A549 (cell line): ENCODE measurements around the gene CALHM1. TPM values are rescaled to one million over a fixed set of nuclear protein-coding genes. Genes with fewer than 3 reads are reported as not detected.

Source experiments
- ATAC-seq, 2 experiments: fragments of 200-7000 bp in 1 of 2; fragments of >200 bp in 1 of 2; cut with Nextera tagmentation in 1 of 2; cut with Tn5 transposase in 1 of 2; 3 replicates each; pipeline versions ENCODE4 v1.8.0 to v1.9.1; 2018 to 2020; ENCODE audit warnings: mild to moderate bottlenecking in 1 of 2, moderate library complexity in 1 of 2
- CTCF ChIA-PET: fragments of 300-600 bp; sonication (Branson Sonifier 250); formaldehyde crosslinking; extraction: SDS; loops from one replicate; lab custom pipeline; 2021; ENCODE audit warnings: antibody characterized with exemption, inconsistent platforms; lab: Yijun Ruan, JAX
- POLR2A ChIA-PET: fragments of 350-600 bp; formaldehyde crosslinking; extraction: SDS; loops from one replicate; lab custom pipeline; 2021; ENCODE audit warnings: antibody characterized with exemption, inconsistent platforms; lab: Yijun Ruan, JAX
- DNase-seq, 2 experiments: peaks; one replicate each; pipeline versions ENCODE4 v3.0.0 to v3.0.0-alpha.2; 2011 to 2016; ENCODE audit warnings: low read depth in 1 of 2, low spot score in 1 of 2
- FAIRE-seq: peaks from 2 replicates; lab custom pipeline; 2011; peaks lifted over from hg19 to GRCh38; lab: Jason Lieb, UNC
- H3K27ac ChIP-seq, 2 experiments: fragments of >200 bp; sonication (Bioruptor Twin); formaldehyde crosslinking; 3 replicates each; pipeline ENCODE4 v1.5.1; 2016 to 2017
- H3K4me1 ChIP-seq: fragments of >200 bp; sonication (Bioruptor Twin); formaldehyde crosslinking; 3 replicates; pipeline ENCODE4 v1.6.1; 2016
- H3K4me2 ChIP-seq: fragments of >200 bp; sonication (Bioruptor Twin); formaldehyde crosslinking; 3 replicates; pipeline ENCODE4 v1.6.1; 2016
- H3K4me3 ChIP-seq: fragments of >200 bp; sonication (Bioruptor Twin); formaldehyde crosslinking; 3 replicates; pipeline ENCODE4 v1.5.1; 2016
- H3K9me3 ChIP-seq: fragments of >200 bp; sonication (Bioruptor Twin); formaldehyde crosslinking; 3 replicates; pipeline ENCODE4 v1.6.1; 2016
- CBX8 ChIP-seq: fragments of 200-600 bp; sonication (generic); IDR thresholded peaks from 2 replicates; pipeline ENCODE4 v1.6.1; 2016
- CEBPB ChIP-seq, 2 experiments: fragments of >200 bp in 1 of 2; sonication (Bioruptor Twin) in 1 of 2; formaldehyde crosslinking in 1 of 2; IDR thresholded peaks; 2 replicates each; pipeline ENCODE4 v1.6.1; 2012 to 2016
- CHD4 ChIP-seq: fragments of 200-600 bp; sonication (generic); IDR thresholded peaks from 2 replicates; pipeline ENCODE4 v1.6.1; 2016; ENCODE audit warnings: antibody characterized with exemption, mild to moderate bottlenecking, borderline replicate concordance
- EHMT2 ChIP-seq: fragments of 200-600 bp; sonication (generic); IDR thresholded peaks from 2 replicates; pipeline ENCODE4 v1.6.1; 2016; ENCODE audit warnings: antibody characterized with exemption, low read depth, mild to moderate bottlenecking, moderate library complexity
- ELK1 ChIP-seq: fragments of 150-350 bp; IDR thresholded peaks from 2 replicates; pipeline ENCODE4 v1.6.1; 2014; ENCODE audit warnings: low read depth, mild to moderate bottlenecking, low read length
- EP300 ChIP-seq, 2 experiments: fragments of >200 bp; sonication (Bioruptor Twin); formaldehyde crosslinking; IDR thresholded peaks; 2 replicates in 1 of 2; 3 replicates in 1 of 2; pipeline ENCODE4 v1.6.1; 2016 to 2017
- ESRRA ChIP-seq: fragments of 150-350 bp; IDR thresholded peaks from 2 replicates; pipeline ENCODE4 v1.6.1; 2014; ENCODE audit warnings: mild to moderate bottlenecking, low read length, borderline replicate concordance
- FOSL2 ChIP-seq, 2 experiments: fragments of 450-650 bp in 1 of 2; fragments of >200 bp in 1 of 2; sonication (Bioruptor Twin) in 1 of 2; formaldehyde crosslinking; IDR thresholded peaks; 2 replicates each; pipeline versions ENCODE4 v1.5.0 to v1.6.1; 2016 to 2020; ENCODE audit warnings: mild to moderate bottlenecking in 1 of 2, moderate library complexity in 1 of 2
- GATA3 ChIP-seq: IDR thresholded peaks from 2 replicates; pipeline ENCODE4 v1.6.1; 2012; ENCODE audit warnings: borderline replicate concordance
- HES2 ChIP-seq: fragments of >200 bp; sonication (Bioruptor Twin); formaldehyde crosslinking; IDR thresholded peaks from 2 replicates; pipeline ENCODE4 v1.6.1; 2016
- HMGXB4 ChIP-seq: fragments of 250-450 bp; sonication (Bioruptor Pico); IDR thresholded peaks from 2 replicates; pipeline ENCODE4 v1.5.0; 2021; ENCODE audit warnings: mild to moderate bottlenecking, moderate library complexity, borderline replicate concordance
- HOXA7 ChIP-seq: fragments of 250-450 bp; sonication (Bioruptor Pico); IDR thresholded peaks from 2 replicates; pipeline ENCODE4 v1.5.0; 2020; ENCODE audit warnings: mild to moderate bottlenecking, moderate library complexity
- HOXB5 ChIP-seq: fragments of 250-450 bp; sonication (Bioruptor Pico); IDR thresholded peaks from 2 replicates; pipeline ENCODE4 v1.5.0; 2020; ENCODE audit warnings: mild to moderate bottlenecking, moderate library complexity
- JUN ChIP-seq, 2 experiments: fragments of >200 bp; sonication (Bioruptor Twin); formaldehyde crosslinking; IDR thresholded peaks; 2 replicates in 1 of 2; 3 replicates in 1 of 2; pipeline ENCODE4 v1.6.1; 2016 to 2017
- KDM1A ChIP-seq: fragments of 200-600 bp; sonication (generic); IDR thresholded peaks from 2 replicates; pipeline ENCODE4 v1.6.1; 2016; ENCODE audit warnings: low read depth, mild to moderate bottlenecking
- KDM5A ChIP-seq: fragments of 200-600 bp; sonication (generic); IDR thresholded peaks from 2 replicates; pipeline ENCODE4 v1.6.1; 2016; ENCODE audit warnings: antibody characterized with exemption, mild to moderate bottlenecking
- MAX ChIP-seq: IDR thresholded peaks from 2 replicates; pipeline ENCODE4 v1.6.1; 2012
- MYC ChIP-seq: IDR thresholded peaks from 2 replicates; pipeline ENCODE4 v1.6.1; 2012; ENCODE audit warnings: mild to moderate bottlenecking, inconsistent platforms, low read length, improper control_type of control experiment, borderline replicate concordance
- NFE2L2 ChIP-seq: fragments of 150-350 bp; conservative IDR thresholded peaks from 2 replicates; pipeline ENCODE4 v1.6.1; 2014; ENCODE audit warnings: low read length
- NR3C1 ChIP-seq: fragments of >200 bp; sonication (Bioruptor Twin); formaldehyde crosslinking; IDR thresholded peaks from 3 replicates; pipeline ENCODE4 v1.6.1; 2017
- PHF8 ChIP-seq: fragments of 200-600 bp; sonication (generic); IDR thresholded peaks from 2 replicates; pipeline ENCODE4 v1.6.1; 2016; ENCODE audit warnings: low read depth, mild to moderate bottlenecking, antibody characterized with exemption, moderate library complexity, borderline replicate concordance
- RFX5 ChIP-seq: fragments of 450-650 bp; IDR thresholded peaks from 2 replicates; pipeline ENCODE4 v1.7.1; 2014; ENCODE audit warnings: antibody characterized with exemption, mild to moderate bottlenecking, moderate library complexity
- RNF2 ChIP-seq: fragments of 200-600 bp; sonication (generic); IDR thresholded peaks from 2 replicates; pipeline ENCODE4 v1.6.1; 2016; ENCODE audit warnings: low read depth, mild to moderate bottlenecking, antibody characterized with exemption, moderate library complexity, borderline replicate concordance
- SREBF2 ChIP-seq: fragments of 450-650 bp; IDR thresholded peaks from 2 replicates; pipeline ENCODE4 v1.6.1; 2014; ENCODE audit warnings: mild to moderate bottlenecking, moderate library complexity
- TP53 ChIP-seq: fragments of 250-450 bp; sonication (Bioruptor Pico); IDR thresholded peaks from 2 replicates; pipeline ENCODE4 v1.5.0; 2021; ENCODE audit warnings: mild to moderate bottlenecking, moderate library complexity
- ZC3H11A ChIP-seq: fragments of 450-650 bp; IDR thresholded peaks from 2 replicates; pipeline ENCODE4 v1.6.1; 2014; ENCODE audit warnings: antibody characterized with exemption, mild to moderate bottlenecking
- ZFP36 ChIP-seq: fragments of 450-650 bp; IDR thresholded peaks from 2 replicates; pipeline ENCODE4 v1.6.1; 2014; ENCODE audit warnings: borderline replicate concordance; ENCODE audit not compliant: partially characterized antibody
- ZNF302 ChIP-seq: fragments of 250-450 bp; sonication (Bioruptor Pico); IDR thresholded peaks from 2 replicates; pipeline ENCODE4 v1.9.0; 2021; ENCODE audit warnings: inconsistent platforms, mild to moderate bottlenecking, moderate library complexity
- ZSCAN20 ChIP-seq: fragments of 250-450 bp; sonication (Bioruptor Pico); IDR thresholded peaks from 2 replicates; pipeline ENCODE4 v1.8.0; 2022; ENCODE audit warnings: mild to moderate bottlenecking, moderate library complexity
- WGBS: methylation state at CpG from one replicate; pipeline ENCODE4 v1.1.6; 2017; ENCODE audit errors: missing lambda C conversion rate; 5-methylcytosine and 5-hydroxymethylcytosine counted together
- polyA plus RNA-seq, 4 experiments: library from polyadenylated mRNA; depleted of rRNA in 3 of 4; stranded (reverse); fragments of >200 nt; fragmentation: RNase III in 1 of 4; extraction: RNeasy Plus Mini Kit Qiagen cat#74134 plus additional on column Dnase treatment in 1 of 4; gene quantifications; 2 replicates in 3 of 4; 3 replicates in 1 of 4; pipeline ENCODE4 v1.2.3, GENCODE V29; 2011 to 2017

The CALHM1 gene
- polyA plus RNA-seq, 2 of the 4 experiments (the other 2 are of a cell fraction), result not detected

GRCh38 chr10:103443475-103444185, 15.1 kb downstream of the CALHM1 start:
- FAIRE-seq, result no peak
- Histone ChIP-seq H3K9me3 (no peaks in the 10 kb centered on the region), H3K27ac (no peak overlapping the region), H3K4me3 (no peak overlapping the region), H3K4me1 (no peaks in the 10 kb centered on the region), H3K4me2 (no peak overlapping the region)
- CTCF ChIA-PET, result interaction anchor here (0.8 to 2.1 kb wide), 4 partner anchors 10 to 42 kb away, joined by 3 to 6 read pairs (median 4); no protein-coding TSS in a partner anchor
- ATAC-seq, result no peak
- TF ChIP-seq RNF2 (no peak), JUN (IDR thresholded peaks at IDR 0.05) (no peak), TP53 (CRISPR knock-in tag) (no peak), HES2 (no peak), HMGXB4 (no peak)
- POLR2A ChIA-PET, result no interaction called here
- no peak for DNase-seq
- WGBS, result 95% methylated on average over 23 of the region's 23 CpGs

GRCh38 chr10:103442031-103442461, 16.7 kb downstream of the CALHM1 start:
- no peaks in the 10 kb centered on the region for H3K9me3 ChIP-seq
- ATAC-seq (no peak), DNase-seq (no peak), FAIRE-seq (no peak)
- WGBS, result 93% methylated on average over 13 of the region's 13 CpGs
- no peaks in the 10 kb centered on the region for H3K4me1 ChIP-seq
- TF ChIP-seq CEBPB (IDR thresholded peaks at IDR 0.05) (no peak), ZFP36 (no peak), EP300 (IDR thresholded peaks at IDR 0.05) (no peak), ZC3H11A (no peak), ZNF302 (CRISPR knock-in tag) (no peak), MAX (no peak), NR3C1 (no peak), TP53 (CRISPR knock-in tag) (no peak), FOSL2 (IDR thresholded peaks at IDR 0.05) (no peak), FOSL2 (CRISPR knock-in tag; IDR thresholded peaks at IDR 0.05) (no peak), MYC (no peak), CBX8 (no peak), CHD4 (no peak), ESRRA (no peak)
- H3K4me3 ChIP-seq, result no peak overlapping the region
- POLR2A ChIA-PET, result no interaction called here
- CTCF ChIA-PET, result interaction anchor here (0.9 to 1.4 kb wide), 3 partner anchors 9 to 26 kb away, joined by 3 to 10 read pairs (median 3); no protein-coding TSS in a partner anchor
- H3K4me2 ChIP-seq, result no peak overlapping the region
- H3K27ac ChIP-seq, result no peak overlapping the region

- Histone ChIP-seq H3K9me3 (no peaks in the 10 kb centered on the region), H3K4me3 (no peak overlapping the region), H3K4me1 (no peaks in the 10 kb centered on the region), H3K27ac (no peak overlapping the region), H3K4me2 (no peak overlapping the region)
- DNase-seq (no peak), ATAC-seq (no peak), FAIRE-seq (no peak)
- TF ChIP-seq HOXB5 (CRISPR knock-in tag) (no peak), MYC (no peak), KDM5A (no peak), MAX (no peak), ZFP36 (no peak), PHF8 (no peak), HOXA7 (CRISPR knock-in tag) (no peak), NFE2L2 (no peak), RNF2 (no peak), ELK1 (no peak), RFX5 (no peak), SREBF2 (no peak), ZC3H11A (no peak), KDM1A (no peak), GATA3 (no peak), EHMT2 (no peak), ZSCAN20 (no peak)
- WGBS, result 93% methylated on average over 8 of the region's 8 CpGs
- CTCF ChIA-PET, result interaction anchor here (0.9 kb wide), 1 partner anchor 16 kb away, joined by 3 read pairs; no protein-coding TSS in a partner anchor
- POLR2A ChIA-PET, result no interaction called here
Measured at GRCh38 chr10:103441611-103442010, 17.1 kb downstream of the CALHM1 start.
